Stimulated activated CD4-positive, alpha-beta T cell treated with anti-CD3 and anti-CD28 coated beads, Interleukin-2, amount 100 ng/mL, for 48 hours (primary cell): ENCODE results near the gene AP1S3.

ENCODE experiments used
- DNase-seq, 2 donors: peaks; one replicate each; pipeline ENCODE4 v3.0.0-alpha.2; 2020

AP1S3 gene

GRCh38 chr2:223721746-223722145, 115.6 kb downstream of the AP1S3 start:
- no peak for DNase-seq

GRCh38 chr2:223720367-223720766, 117.0 kb downstream of the AP1S3 start:
- DNase-seq: no peak

GRCh38 chr2:223712642-223713041, 124.7 kb downstream of the AP1S3 start:
- no peak for DNase-seq

GRCh38 chr2:223711596-223712326, 125.6 kb downstream of the AP1S3 start:
- DNase-seq: no peak
